Right hindlimb (tissue), 1 donor: Measurements from ENCODE around the gene PRRX2.
"Not testable (repeated sequence)": the region's sequence is repeated elsewhere in the genome, so short reads cannot be mapped to it uniquely, and the experiment has no call there.

Experiments used
- DNase-seq: peaks from one replicate; pipeline ENCODE4 v3.0.0-alpha.2; 2018

The PRRX2 gene

GRCh38 chr9:129737479-129738274 is 72.2 kb downstream of the PRRX2 start:
- DNase-seq = peak; percentile 85

- DNase-seq = no peak
These were observed 74.0 kb downstream of the PRRX2 start for GRCh38 chr9:129739432-129739831.

GRCh38 chr9:129740174-129740573 is 74.7 kb downstream of the PRRX2 start:
- DNase-seq = no peak

GRCh38 chr9:129740666-129741464 is 75.4 kb downstream of the PRRX2 start:
- no peak for DNase-seq

GRCh38 chr9:129745200-129745599 is 79.8 kb downstream of the PRRX2 start:
- DNase-seq = no peak

- no peak for DNase-seq
These were observed 80.8 kb downstream of the PRRX2 start for GRCh38 chr9:129746092-129746777.

GRCh38 chr9:129748249-129748648 is 82.8 kb downstream of the PRRX2 start:
- DNase-seq = no peak

- DNase-seq = not testable (repeated sequence)
These were observed 83.6 kb downstream of the PRRX2 start for GRCh38 chr9:129749052-129749451.

GRCh38 chr9:129749575-129749974 is 84.1 kb downstream of the PRRX2 start:
- DNase-seq = no peak

- no peak for DNase-seq
These were observed 84.7 kb downstream of the PRRX2 start for GRCh38 chr9:129750013-129750638.

- DNase-seq = no peak
These were observed 86.7 kb downstream of the PRRX2 start for GRCh38 chr9:129751841-129752801.

- peak; percentile 91 for DNase-seq
These were observed 87.7 kb downstream of the PRRX2 start, which contains the start of gene PTGES for GRCh38 chr9:129752900-129753729. PTGES (minus strand) TSS chr9:129753042; CDS start chr9:129753012, 30 bp downstream.

GRCh38 chr9:129755151-129755550 is 89.7 kb downstream of the PRRX2 start:
- DNase-seq = no peak

- no peak for DNase-seq
These were observed 90.7 kb downstream of the PRRX2 start for GRCh38 chr9:129756191-129756590.

GRCh38 chr9:129757045-129757444 is 91.6 kb downstream of the PRRX2 start:
- no peak for DNase-seq

- DNase-seq = no peak
These were observed 93.9 kb downstream of the PRRX2 start for GRCh38 chr9:129759319-129759718.

GRCh38 chr9:129759804-129760502 is 94.5 kb downstream of the PRRX2 start:
- no peak for DNase-seq

- DNase-seq = not testable (repeated sequence)
These were observed 95.3 kb downstream of the PRRX2 start for GRCh38 chr9:129760784-129761183.

GRCh38 chr9:129761293-129761900 is 96.0 kb downstream of the PRRX2 start:
- peak; percentile 54 for DNase-seq
